AG04450 (cell line): ENCODE data around the gene ORC3. TPM values are rescaled to one million over a fixed set of nuclear protein-coding genes. Genes with fewer than 3 reads are reported as not detected.
A peak's percentile ranks its signal among the peaks of the same experiment; 100 is the strongest.
"Not testable (repeated sequence)": the region's sequence is repeated elsewhere in the genome, so short reads cannot be mapped to it uniquely, and the experiment has no call there.

ENCODE experiments used
- CTCF ChIA-PET: fragments of 300-600, 350-600 bp; formaldehyde crosslinking; extraction: SDS; loops from one replicate; lab custom pipeline; 2022; ENCODE audit warnings: antibody characterized with exemption, inconsistent platforms; lab: Charles Lee
- POLR2A ChIA-PET: fragments of 350-600 bp; formaldehyde crosslinking; extraction: SDS; loops from one replicate; lab custom pipeline; 2021; ENCODE audit warnings: antibody characterized with exemption, inconsistent platforms; lab: Yijun Ruan, JAX
- DNase-seq: peaks from one replicate; pipeline ENCODE4 v3.0.0-alpha.2; 2011; ENCODE audit warnings: low read depth, low spot score
- H3K27ac ChIP-seq: one replicate; pipeline ENCODE4 v1.5.1; 2012; ENCODE audit warnings: low read depth, low read length, control low read depth
- H3K27me3 ChIP-seq: one replicate; pipeline ENCODE4 v1.6.0; 2012; ENCODE audit warnings: low read length; ENCODE audit not compliant: control insufficient read depth, insufficient read depth
- H3K4me3 ChIP-seq: 2 replicates; pipeline ENCODE4 v1.5.1; 2011; ENCODE audit warnings: mild to moderate bottlenecking, low read depth, low read length, control low read depth
- H3K9me3 ChIP-seq: 2 replicates; pipeline ENCODE4 v1.5.1; 2012; ENCODE audit warnings: low read length; ENCODE audit not compliant: control insufficient read depth, insufficient read depth
- CTCF ChIP-seq: IDR thresholded peaks from 2 replicates; pipeline ENCODE4 v1.5.1; 2011; ENCODE audit warnings: low read depth, low read length, control low read depth, inconsistent platforms
- polyA plus RNA-seq: library from polyadenylated mRNA; depleted of rRNA; stranded (reverse); fragments of >200 nt; gene quantifications from 2 replicates; pipeline ENCODE4 v1.2.3, GENCODE V29; 2011

The ORC3 gene
- polyA plus RNA-seq, 1 experiment: 39.5 TPM

- TF ChIP-seq CTCF: no peak
- POLR2A ChIA-PET: no interaction called here
- no peak overlapping the region for H3K4me3 ChIP-seq
- H3K27ac ChIP-seq: no peak overlapping the region
- DNase-seq: no peak
- CTCF ChIA-PET: no interaction called here
- H3K9me3 ChIP-seq: no peaks in the 10 kb centered on the region
- H3K27me3 ChIP-seq: no peaks in the 10 kb centered on the region
Observed at GRCh38 chr6:87687296-87687695, 97.4 kb downstream of the ORC3 start.

- POLR2A ChIA-PET: interaction anchor here (0.7 kb wide), 1 partner anchor 13 kb away, joined by 3 read pairs; no protein-coding TSS in a partner anchor
- DNase-seq, H3K9me3 ChIP-seq, H3K27me3 ChIP-seq, CTCF ChIA-PET, H3K27ac ChIP-seq, H3K4me3 ChIP-seq: not testable (repeated sequence)
Observed at GRCh38 chr6:87687893-87688292, 98.0 kb downstream of the ORC3 start.

GRCh38 chr6:87690441-87690840 lies 100.5 kb downstream of the ORC3 start:
- H3K9me3 ChIP-seq: no peaks in the 10 kb centered on the region
- H3K27me3 ChIP-seq: no peaks in the 10 kb centered on the region
- POLR2A ChIA-PET: no interaction called here
- CTCF ChIA-PET: no interaction called here
- H3K27ac ChIP-seq: no peak overlapping the region
- no peak for DNase-seq
- TF ChIP-seq CTCF: no peak
- H3K4me3 ChIP-seq: no peak overlapping the region

- POLR2A ChIA-PET: no interaction called here
Observed at GRCh38 chr6:87692086-87692485, 102.2 kb downstream of the ORC3 start.

GRCh38 chr6:87696817-87697216 lies 106.9 kb downstream of the ORC3 start:
- H3K27ac ChIP-seq, H3K9me3 ChIP-seq, H3K27me3 ChIP-seq, H3K4me3 ChIP-seq, DNase-seq: not testable (repeated sequence)
- CTCF ChIA-PET: interaction anchor here (0.6 to 0.7 kb wide), 3 partner anchors 55 to 1174 kb away, joined by 3 to 5 read pairs (median 4); no protein-coding TSS in a partner anchor
- POLR2A ChIA-PET: interaction anchor here (0.7 to 2.6 kb wide), 4 partner anchors 10 to 76 kb away, joined by 3 to 32 read pairs (median 6); no protein-coding TSS in a partner anchor

More at GRCh38 chr6:87692086-87692485, 102.2 kb downstream of the ORC3 start:
- no peak overlapping the region for H3K4me3 ChIP-seq
- H3K27ac ChIP-seq: no peak overlapping the region
- no peaks in the 10 kb centered on the region for H3K9me3 ChIP-seq
- TF ChIP-seq CTCF: no peak
- CTCF ChIA-PET: interaction anchor here (0.7 kb wide), 1 partner anchor 1961 kb away, joined by 4 read pairs; no protein-coding TSS in a partner anchor
- DNase-seq: no peak
- H3K27me3 ChIP-seq: no peaks in the 10 kb centered on the region

GRCh38 chr6:87697581-87698546 lies 107.9 kb downstream of the ORC3 start:
- no peaks in the 10 kb centered on the region for H3K27me3 ChIP-seq
- ChIA-PET CTCF (interaction anchor here (0.6 to 1.0 kb wide), 3 partner anchors 85 to 795 kb away, joined by 3 read pairs; no protein-coding TSS in a partner anchor), POLR2A (interaction anchor here (0.6 to 2.6 kb wide), 11 partner anchors 11 to 537 kb away, joined by 3 to 32 read pairs (median 4); no protein-coding TSS in a partner anchor)
- peak overlapping the region; percentile 82 for H3K4me3 ChIP-seq
- TF ChIP-seq CTCF: no peak
- peaks cover 2% of the 10 kb centered on the region; the same call in 1 of the 2 replicates for H3K9me3 ChIP-seq
- DNase-seq: peak; percentile 74
- H3K27ac ChIP-seq: no peak overlapping the region
